ENCODE data around the gene CHRNB4.
"Not testable (repeated sequence)": the region's sequence is repeated elsewhere in the genome, so short reads cannot be mapped to it uniquely, and the experiment has no call there.

CHRNB4 gene

DNA sequence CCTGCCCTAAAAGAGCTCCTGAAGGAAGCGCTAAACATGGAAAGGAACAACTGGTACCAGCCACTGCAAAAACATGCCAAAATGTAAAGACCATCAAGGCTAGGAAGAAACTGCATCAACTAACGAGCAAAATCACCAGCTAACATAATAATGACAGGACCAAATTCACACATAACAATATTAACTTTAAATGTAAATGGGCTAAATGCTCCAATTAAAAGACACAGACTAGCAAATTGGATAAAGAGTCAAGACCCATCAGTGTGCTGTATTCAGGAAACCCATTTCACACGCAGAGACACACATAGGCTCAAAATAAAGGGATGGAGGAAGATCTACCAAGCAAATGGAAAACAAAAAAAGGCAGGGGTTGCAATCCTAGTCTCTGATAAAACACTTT is 31.5 kb downstream of the CHRNB4 start:
- H3K18ac ChIP-seq (ENCODE audit: low read length); H3K23ac ChIP-seq (ENCODE audit: low read length); H3K4me1 ChIP-seq (ENCODE audit: control insufficient read depth in 1 of 2, insufficient read depth in 2 of 2, low read length in 2 of 2); H3K27me3 ChIP-seq (ENCODE audit: insufficient read depth, low read length); H4K8ac ChIP-seq (ENCODE audit: low read depth, low read length); H4K12ac ChIP-seq (ENCODE audit: low read depth, low read length); H3K4me2 ChIP-seq (ENCODE audit: low read length); H3K36me3 ChIP-seq (ENCODE audit: control insufficient read depth in 1 of 2, insufficient read depth in 2 of 2, low read length in 2 of 2); H3K14ac ChIP-seq (ENCODE audit: low read length); H2BK12ac ChIP-seq (ENCODE audit: low read length); H3K9me3 ChIP-seq (ENCODE audit: insufficient read depth, low read depth, low read length); H2AFZ ChIP-seq (ENCODE audit: insufficient read depth, low read length, poor library complexity); H2BK120ac ChIP-seq (ENCODE audit: insufficient read depth, low read length, poor library complexity); H3K79me1 ChIP-seq (ENCODE audit: low read length); H3K79me2 ChIP-seq (ENCODE audit: control insufficient read depth, insufficient read depth, low read length, poor library complexity); H2BK5ac ChIP-seq (ENCODE audit: low read depth, low read length, poor library complexity); H2AK5ac ChIP-seq (ENCODE audit: low read length); H3K4me3 ChIP-seq (ENCODE audit: low read depth, low read length); H3K9ac ChIP-seq (ENCODE audit: low read length); H4K91ac ChIP-seq (ENCODE audit: low read depth, low read length); H3K27ac ChIP-seq (ENCODE audit: low read depth, low read length); DNase-seq; H3K4ac ChIP-seq (ENCODE audit: low read depth, low read length): not testable (repeated sequence)
- WGBS (ENCODE audit: extremely low coverage, insufficient coverage, insufficient read length): no CpG with 5 or more reads among the region's 3 CpGs

DNA sequence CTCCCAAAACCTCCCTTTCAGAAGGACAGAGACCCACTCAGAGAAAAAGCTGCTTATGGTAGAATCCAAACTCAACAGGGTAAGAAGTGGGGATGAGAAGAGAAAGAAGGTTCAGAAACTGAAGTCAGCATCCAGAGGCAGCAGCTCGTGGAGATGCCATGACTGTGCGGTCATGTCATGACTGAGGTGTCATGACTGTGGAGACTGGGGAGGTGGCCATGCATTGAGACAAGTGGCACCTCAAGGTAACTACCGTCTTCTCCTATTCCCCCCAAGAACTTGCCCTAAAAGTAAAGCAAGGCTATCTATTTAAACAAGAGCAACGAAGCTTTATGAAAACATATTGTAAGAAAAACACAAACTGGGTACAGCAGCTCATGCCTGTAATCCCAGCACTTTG is 35.3 kb downstream of the CHRNB4 start:
- Histone ChIP-seq H2AFZ (ENCODE audit: insufficient read depth, low read length, poor library complexity) (no peak overlapping the region), H3K18ac (ENCODE audit: low read length) (no peak overlapping the region), H2BK120ac (ENCODE audit: insufficient read depth, low read length, poor library complexity) (no peak overlapping the region), H3K4me1 (ENCODE audit: control insufficient read depth in 1 of 2, insufficient read depth in 2 of 2, low read length in 2 of 2) (no peaks in the 10 kb centered on the region), H3K79me2 (ENCODE audit: control insufficient read depth, insufficient read depth, low read length, poor library complexity) (no peaks in the 10 kb centered on the region), H2BK12ac (ENCODE audit: low read length) (no peak overlapping the region), H3K27me3 (ENCODE audit: insufficient read depth, low read length) (no peaks in the 10 kb centered on the region), H3K4me3 (ENCODE audit: low read depth, low read length) (no peak overlapping the region), H3K14ac (ENCODE audit: low read length) (no peak overlapping the region), H3K79me1 (ENCODE audit: low read length) (no peaks in the 10 kb centered on the region), H4K8ac (ENCODE audit: low read depth, low read length) (no peak overlapping the region), H2BK5ac (ENCODE audit: low read depth, low read length, poor library complexity) (no peak overlapping the region), H3K4ac (ENCODE audit: low read depth, low read length) (no peak overlapping the region), H3K27ac (ENCODE audit: low read depth, low read length) (no peak overlapping the region), H4K91ac (ENCODE audit: low read depth, low read length) (no peak overlapping the region), H3K4me2 (ENCODE audit: low read length) (no peak overlapping the region), H3K23ac (ENCODE audit: low read length) (no peak overlapping the region), H3K36me3 (ENCODE audit: control insufficient read depth in 1 of 2, insufficient read depth in 2 of 2, low read length in 2 of 2) (no peaks in the 10 kb centered on the region), H2AK5ac (ENCODE audit: low read length) (no peak overlapping the region), H4K12ac (ENCODE audit: low read depth, low read length) (no peak overlapping the region), H3K9ac (ENCODE audit: low read length) (no peak overlapping the region), H3K9me3 (ENCODE audit: insufficient read depth, low read depth, low read length) (peaks cover 7% of the 10 kb centered on the region)
- DNase-seq: no peak
- WGBS (ENCODE audit: extremely low coverage, insufficient coverage, insufficient read length): no CpG with 5 or more reads among the region's 4 CpGs

DNA sequence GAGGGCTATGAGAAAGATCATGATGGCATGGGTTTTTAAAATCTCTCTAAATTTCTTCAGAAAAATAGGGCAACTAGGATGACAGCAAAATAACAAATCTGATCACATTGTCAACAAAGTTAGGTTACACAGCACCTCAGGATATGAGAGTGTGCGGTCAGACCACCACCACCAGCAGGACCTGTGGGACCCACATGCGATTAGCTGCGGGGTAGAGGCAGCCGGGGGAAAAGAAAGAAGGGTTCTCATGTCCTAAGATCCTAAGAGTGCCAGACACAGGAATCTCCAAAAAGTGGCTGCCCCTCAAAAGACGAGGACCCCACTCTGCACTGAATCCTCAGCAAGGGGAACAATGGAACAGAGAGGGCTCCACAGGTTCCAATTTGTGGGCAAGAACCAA is 35.8 kb downstream of the CHRNB4 start:
- Histone ChIP-seq H3K4me1 (ENCODE audit: control insufficient read depth in 1 of 2, insufficient read depth in 2 of 2, low read length in 2 of 2) (no peaks in the 10 kb centered on the region), H3K23ac (ENCODE audit: low read length) (no peak overlapping the region), H3K18ac (ENCODE audit: low read length) (no peak overlapping the region), H4K12ac (ENCODE audit: low read depth, low read length) (no peak overlapping the region), H3K36me3 (ENCODE audit: control insufficient read depth in 1 of 2, insufficient read depth in 2 of 2, low read length in 2 of 2) (no peaks in the 10 kb centered on the region), H2BK5ac (ENCODE audit: low read depth, low read length, poor library complexity) (no peak overlapping the region), H3K79me1 (ENCODE audit: low read length) (no peaks in the 10 kb centered on the region), H3K4me2 (ENCODE audit: low read length) (no peak overlapping the region), H3K4me3 (ENCODE audit: low read depth, low read length) (no peak overlapping the region), H4K8ac (ENCODE audit: low read depth, low read length) (no peak overlapping the region), H3K9me3 (ENCODE audit: insufficient read depth, low read depth, low read length) (peaks cover 7% of the 10 kb centered on the region), H3K79me2 (ENCODE audit: control insufficient read depth, insufficient read depth, low read length, poor library complexity) (no peaks in the 10 kb centered on the region), H4K91ac (ENCODE audit: low read depth, low read length) (no peak overlapping the region), H3K14ac (ENCODE audit: low read length) (no peak overlapping the region), H3K27me3 (ENCODE audit: insufficient read depth, low read length) (no peaks in the 10 kb centered on the region), H3K27ac (ENCODE audit: low read depth, low read length) (no peak overlapping the region), H3K4ac (ENCODE audit: low read depth, low read length) (no peak overlapping the region), H2BK120ac (ENCODE audit: insufficient read depth, low read length, poor library complexity) (no peak overlapping the region), H2AFZ (ENCODE audit: insufficient read depth, low read length, poor library complexity) (no peak overlapping the region), H3K9ac (ENCODE audit: low read length) (no peak overlapping the region), H2BK12ac (ENCODE audit: low read length) (no peak overlapping the region), H2AK5ac (ENCODE audit: low read length) (no peak overlapping the region)
- DNase-seq: no peak
- no CpG with 5 or more reads among the region's 5 CpGs for WGBS (ENCODE audit: extremely low coverage, insufficient coverage, insufficient read length)

DNA sequence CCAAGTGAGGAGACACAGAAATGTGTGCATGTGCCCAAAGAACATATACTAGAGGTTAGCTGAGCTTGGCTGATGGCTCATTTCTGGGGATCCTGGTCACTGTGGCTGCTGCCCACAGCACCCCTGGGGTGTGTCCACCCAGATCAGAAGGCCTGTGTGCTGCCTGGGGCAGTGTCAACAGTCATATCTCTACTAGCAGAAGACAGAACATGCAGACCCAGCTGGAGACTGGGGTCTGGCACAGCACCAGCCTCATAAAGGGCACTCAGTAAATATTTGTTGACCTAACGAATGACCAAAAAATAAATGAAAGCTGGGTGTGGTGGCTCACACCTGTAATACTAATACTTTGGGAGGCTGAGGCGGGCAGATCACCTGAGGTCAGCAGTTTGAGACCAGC is 36.6 kb downstream of the CHRNB4 start:
- Histone ChIP-seq H2AK5ac (ENCODE audit: low read length) (no peak overlapping the region), H3K4ac (ENCODE audit: low read depth, low read length) (no peak overlapping the region), H2AFZ (ENCODE audit: insufficient read depth, low read length, poor library complexity) (no peak overlapping the region), H4K91ac (ENCODE audit: low read depth, low read length) (no peak overlapping the region), H4K12ac (ENCODE audit: low read depth, low read length) (no peak overlapping the region), H3K9ac (ENCODE audit: low read length) (no peak overlapping the region), H4K8ac (ENCODE audit: low read depth, low read length) (no peak overlapping the region), H3K14ac (ENCODE audit: low read length) (no peak overlapping the region), H2BK120ac (ENCODE audit: insufficient read depth, low read length, poor library complexity) (no peak overlapping the region), H3K79me2 (ENCODE audit: control insufficient read depth, insufficient read depth, low read length, poor library complexity) (no peaks in the 10 kb centered on the region), H3K4me1 (ENCODE audit: control insufficient read depth in 1 of 2, insufficient read depth in 2 of 2, low read length in 2 of 2) (no peaks in the 10 kb centered on the region), H3K27ac (ENCODE audit: low read depth, low read length) (no peak overlapping the region), H3K18ac (ENCODE audit: low read length) (no peak overlapping the region), H3K36me3 (ENCODE audit: control insufficient read depth in 1 of 2, insufficient read depth in 2 of 2, low read length in 2 of 2) (no peaks in the 10 kb centered on the region), H3K79me1 (ENCODE audit: low read length) (no peaks in the 10 kb centered on the region), H3K9me3 (ENCODE audit: insufficient read depth, low read depth, low read length) (peaks cover 7% of the 10 kb centered on the region), H2BK5ac (ENCODE audit: low read depth, low read length, poor library complexity) (no peak overlapping the region), H3K4me2 (ENCODE audit: low read length) (no peak overlapping the region), H3K23ac (ENCODE audit: low read length) (no peak overlapping the region), H2BK12ac (ENCODE audit: low read length) (no peak overlapping the region), H3K4me3 (ENCODE audit: low read depth, low read length) (no peak overlapping the region), H3K27me3 (ENCODE audit: insufficient read depth, low read length) (no peaks in the 10 kb centered on the region)
- DNase-seq: no peak
- WGBS (ENCODE audit: extremely low coverage, insufficient coverage, insufficient read length): no CpG with 5 or more reads among the region's 2 CpGs

Data from trophoblast cell (in vitro differentiated cells and primary cell).